NCI-H2107 (cell line): ENCODE results near the gene SPEM2.

Experiments used
- DNase-seq: peaks from one replicate; lab custom pipeline; 2025; lab: John Stamatoyannopoulos, UW

Gene SPEM2

DNA sequence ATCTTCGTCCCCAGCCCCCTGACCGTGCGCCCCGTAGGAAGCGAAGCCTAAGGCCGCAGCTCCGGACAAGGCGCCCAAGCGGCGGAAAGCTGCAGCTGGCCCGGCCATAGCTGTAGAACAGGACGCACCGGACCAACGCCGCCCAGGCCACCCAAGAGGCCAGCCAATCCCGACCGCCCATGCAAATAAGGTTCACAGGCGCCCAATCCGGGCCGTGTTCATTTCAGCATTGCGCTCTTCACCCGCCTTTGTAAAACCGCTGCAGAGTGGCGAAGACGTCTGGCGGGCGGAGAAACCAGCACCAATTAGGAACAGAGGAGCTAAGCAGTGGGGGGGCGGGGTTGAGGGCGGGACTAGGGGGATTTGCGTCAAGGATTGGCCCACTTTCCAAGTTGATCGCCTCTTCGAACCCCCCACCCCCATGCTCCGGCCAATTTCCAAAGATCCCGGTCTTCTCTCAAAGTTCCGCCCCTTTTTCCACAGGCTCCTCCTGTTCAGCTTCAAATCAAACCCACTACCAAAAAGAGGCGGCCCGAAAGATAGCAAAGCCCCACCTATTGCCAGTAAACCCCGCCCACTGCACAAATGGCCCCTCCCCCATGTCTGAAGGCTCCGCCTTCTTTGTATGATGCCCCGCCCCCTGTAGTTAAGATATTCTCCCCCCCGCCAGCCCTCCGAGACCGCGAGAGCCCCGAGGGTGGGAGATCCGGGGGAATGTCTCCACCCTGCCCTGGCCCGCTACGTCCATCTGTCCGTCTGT is 21.3 kb upstream of the SPEM2 start, which contains the start of gene TMEM256:
TMEM256 (minus strand) TSS at position 121 of the 760 bp plus-strand sequence; CDS start at position 108, 13 bp downstream.
- DNase-seq, result peak; percentile 90

GRCh38 chr17:7404737-7405349 is 20.6 kb upstream of the SPEM2 start:
- no peak for DNase-seq

- no peak for DNase-seq
Observed at GRCh38 chr17:7405350-7406234, 19.8 kb upstream of the SPEM2 start.

DNA sequence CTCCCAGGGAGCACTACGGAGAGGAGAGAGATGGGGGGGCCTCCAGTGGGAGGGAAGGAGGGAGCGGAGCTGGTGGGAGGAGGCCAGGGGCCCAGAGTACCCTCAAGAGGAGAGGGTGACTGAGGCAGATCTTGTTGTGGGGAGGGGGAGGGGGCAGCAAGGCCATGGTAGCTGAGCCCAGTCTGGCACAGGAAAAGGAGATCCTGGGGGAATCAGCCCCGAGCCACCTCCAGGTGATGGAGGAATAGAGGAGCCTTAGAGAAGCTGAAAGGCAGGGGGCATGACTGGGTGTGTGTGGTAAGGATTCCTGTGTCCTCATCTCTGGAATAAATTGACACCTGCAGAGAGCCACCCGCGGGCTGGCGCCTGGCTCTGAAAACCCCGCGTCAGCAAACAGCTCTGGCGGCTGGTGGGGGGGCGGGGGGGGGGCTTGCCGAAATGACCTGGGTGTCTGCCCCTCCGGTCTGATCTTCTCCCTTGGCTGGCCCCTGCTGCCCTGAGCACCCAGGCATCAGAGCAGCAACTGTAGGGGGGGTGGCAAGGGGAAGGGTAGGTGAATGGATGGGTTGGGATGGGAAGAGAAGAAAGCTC is 19.1 kb upstream of the SPEM2 start:
- peak; percentile 9 for DNase-seq

DNA sequence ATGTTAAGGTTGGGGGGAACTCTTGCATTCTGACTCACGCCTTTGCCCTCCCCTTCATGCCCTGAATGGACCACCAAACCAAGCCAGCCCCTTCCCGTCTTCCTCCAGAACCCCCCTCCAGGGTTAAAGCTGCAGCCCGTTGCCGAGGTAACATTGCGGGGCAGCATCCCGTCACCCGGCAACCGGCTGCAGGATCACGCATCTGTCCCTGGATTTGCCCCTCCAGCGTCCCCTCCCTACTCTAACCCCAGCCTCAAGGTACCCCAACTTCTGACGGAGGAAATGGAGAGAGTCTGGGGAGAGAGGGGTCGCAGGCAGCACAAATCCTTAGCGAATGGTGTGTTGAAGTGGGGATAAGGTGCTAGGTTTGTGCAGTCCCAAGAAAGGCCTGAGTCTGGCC is 18.3 kb upstream of the SPEM2 start:
- no peak for DNase-seq

DNA sequence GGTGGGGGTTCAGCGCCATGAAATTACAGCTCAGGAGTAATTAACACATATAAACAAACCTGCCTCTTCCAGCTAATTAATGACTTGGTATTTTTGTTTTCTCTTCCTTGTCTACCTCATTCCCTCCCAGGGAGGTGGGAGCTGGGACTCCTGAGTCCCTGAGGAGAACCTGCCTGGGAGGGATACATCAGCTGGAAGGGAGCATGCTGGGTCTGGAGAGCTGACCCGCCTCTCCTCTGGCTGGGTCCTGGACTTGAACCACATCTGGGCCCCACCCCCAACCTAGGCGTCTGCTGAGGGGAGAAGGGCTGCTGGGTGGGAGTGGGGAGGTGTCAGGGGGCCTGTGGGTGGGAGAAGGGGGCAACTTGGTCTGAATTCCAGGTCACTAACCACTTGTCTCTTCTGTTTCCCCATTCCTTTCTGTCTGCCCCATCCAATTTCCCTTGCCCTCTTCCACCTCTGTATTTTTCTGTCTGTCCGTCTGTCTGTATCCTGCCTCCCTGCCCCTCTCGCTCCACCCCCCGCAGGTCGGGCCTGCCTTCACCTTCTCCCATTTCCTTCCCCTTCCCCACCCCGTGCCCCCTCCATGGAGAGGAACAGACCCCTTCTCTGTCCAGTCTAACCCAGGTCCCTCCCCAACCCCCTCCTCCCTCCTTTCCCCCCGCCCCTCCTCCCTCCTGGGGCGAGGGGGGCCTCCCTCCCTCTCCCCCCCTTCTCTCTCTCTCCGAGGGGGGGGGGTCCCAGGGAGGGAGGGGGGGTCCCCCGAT is 17.7 kb upstream of the SPEM2 start, which contains the start of gene NLGN2:
NLGN2 (plus strand) TSS at position 361 of the 767 bp plus-strand sequence. CDS start 411 bp downstream, outside the sequence.
- no peak for DNase-seq

GRCh38 chr17:7408252-7408727 is 17.1 kb upstream of the SPEM2 start:
- no peak for DNase-seq

DNA sequence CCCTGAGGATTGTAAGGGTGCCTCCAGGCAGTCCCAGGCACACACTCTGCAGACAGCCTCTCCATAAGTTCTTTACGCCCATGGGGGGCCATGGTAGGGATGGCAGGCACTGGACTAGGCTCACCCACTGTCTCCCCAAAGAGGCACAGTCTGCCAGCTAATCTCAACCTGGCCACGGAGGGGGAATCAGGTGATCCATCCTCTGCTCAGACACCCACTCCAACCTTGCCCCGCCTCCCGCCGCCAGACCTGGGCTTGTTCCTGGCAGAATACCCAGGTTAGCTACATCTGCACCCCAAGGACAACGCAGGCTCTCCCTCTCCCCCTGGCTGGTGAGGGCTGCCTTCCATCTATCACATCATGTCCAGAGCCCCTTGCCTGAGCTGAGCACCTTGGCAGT is 16.6 kb upstream of the SPEM2 start:
- DNase-seq, result no peak

GRCh38 chr17:7409716-7410115 is 15.7 kb upstream of the SPEM2 start:
- no peak for DNase-seq

DNA sequence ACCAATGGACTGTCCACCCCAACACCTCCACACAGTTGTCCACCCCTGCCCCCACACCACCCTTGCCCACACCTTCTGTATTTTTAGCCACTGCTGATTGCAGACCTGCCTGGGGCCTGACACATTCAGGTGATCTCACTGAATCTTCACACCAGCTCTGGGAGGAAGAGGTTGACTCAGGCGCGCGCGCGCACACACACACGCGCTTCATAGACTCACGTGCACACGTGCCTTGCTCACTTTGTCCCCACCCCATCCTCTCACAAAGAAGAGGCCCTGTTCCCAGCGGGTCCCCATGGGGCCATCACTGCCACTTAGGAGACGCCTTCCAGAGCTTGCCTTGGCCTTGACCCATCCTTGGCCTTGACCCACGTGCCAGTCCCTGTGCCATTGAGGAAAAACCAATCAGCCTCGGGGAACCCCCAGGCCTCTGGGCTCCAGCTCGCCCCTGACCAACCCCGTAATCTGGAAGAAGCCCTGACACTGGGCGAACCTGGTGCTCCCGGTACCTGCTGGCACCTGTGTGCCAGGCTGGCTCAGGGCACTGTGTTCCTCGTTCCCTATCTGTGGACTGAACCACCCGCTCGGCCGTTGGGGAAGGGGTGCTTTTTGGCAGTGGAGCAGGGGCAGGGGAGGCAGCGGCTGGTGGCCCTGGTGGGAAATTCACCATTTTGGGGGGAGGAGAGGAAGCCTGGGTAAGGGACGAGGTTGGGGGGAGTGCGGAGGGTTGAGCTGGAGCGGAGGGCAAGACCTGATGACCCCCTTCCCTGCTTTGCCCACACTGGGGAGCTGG is 14.6 kb upstream of the SPEM2 start:
- no peak for DNase-seq

DNA sequence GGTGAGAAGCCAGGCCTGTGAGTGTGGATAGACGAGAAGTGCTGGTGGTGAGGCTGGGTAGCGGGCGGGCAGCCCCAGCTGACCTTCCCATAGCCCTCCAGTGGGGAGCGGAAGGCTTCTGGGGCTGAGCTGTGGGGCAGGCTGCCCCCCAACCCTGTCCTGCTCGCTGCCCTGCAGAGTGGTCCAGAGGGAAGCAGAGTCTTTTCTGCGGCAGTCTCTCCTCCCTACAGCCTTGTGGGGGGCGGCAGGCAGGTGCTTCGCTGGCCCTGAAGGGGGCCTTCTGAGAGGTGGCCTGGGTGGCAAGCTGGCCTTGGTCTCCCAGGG is 14.0 kb upstream of the SPEM2 start:
- DNase-seq, result no peak

DNA sequence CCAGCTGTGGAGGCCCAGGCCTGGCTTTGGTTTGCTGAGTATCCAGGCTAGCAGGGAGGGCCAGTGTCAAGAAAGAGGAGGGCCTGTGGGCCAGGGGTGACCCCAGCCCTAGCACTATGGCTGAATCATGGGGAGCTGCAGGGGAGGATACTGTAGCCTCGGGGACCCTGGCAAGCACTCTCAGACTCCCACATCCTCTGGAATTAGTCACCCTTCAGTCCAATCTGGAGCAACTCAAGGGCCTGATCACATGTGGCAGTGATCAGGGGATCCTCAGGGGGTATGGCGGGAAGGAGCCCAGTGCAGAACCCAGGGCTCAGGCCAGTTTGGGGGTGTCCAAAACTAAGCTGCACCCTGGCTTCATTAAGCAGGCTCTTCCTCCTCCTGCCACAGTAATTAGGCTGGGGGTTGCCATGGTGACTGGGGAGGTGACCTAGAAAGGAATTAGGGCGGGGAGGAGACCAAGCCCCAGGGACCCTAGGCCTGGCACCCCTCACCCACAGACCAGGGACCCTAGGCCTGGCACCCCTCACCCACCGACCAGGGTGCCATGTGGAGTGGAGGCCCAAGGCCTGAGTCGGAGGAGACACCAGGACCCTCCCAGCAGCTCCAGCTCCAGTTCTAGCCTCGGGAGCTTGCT is 11.9 kb upstream of the SPEM2 start:
- no peak for DNase-seq

DNA sequence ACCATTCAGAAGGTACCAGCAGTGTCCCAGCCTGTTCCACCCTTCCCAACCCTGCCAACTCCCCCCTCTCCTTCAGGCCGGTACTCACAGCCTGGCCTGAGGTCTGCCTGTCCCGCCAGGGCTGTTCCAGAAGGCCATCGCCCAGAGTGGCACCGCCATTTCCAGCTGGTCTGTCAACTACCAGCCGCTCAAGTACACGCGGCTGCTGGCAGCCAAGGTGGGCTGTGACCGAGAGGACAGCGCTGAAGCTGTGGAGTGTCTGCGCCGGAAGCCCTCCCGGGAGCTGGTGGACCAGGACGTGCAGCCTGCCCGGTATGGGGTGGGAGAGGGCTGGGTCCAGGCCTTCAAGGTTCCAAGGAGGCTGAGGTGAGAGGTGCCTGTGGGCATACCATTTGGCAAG is 10.6 kb upstream of the SPEM2 start:
- DNase-seq, result no peak

DNA sequence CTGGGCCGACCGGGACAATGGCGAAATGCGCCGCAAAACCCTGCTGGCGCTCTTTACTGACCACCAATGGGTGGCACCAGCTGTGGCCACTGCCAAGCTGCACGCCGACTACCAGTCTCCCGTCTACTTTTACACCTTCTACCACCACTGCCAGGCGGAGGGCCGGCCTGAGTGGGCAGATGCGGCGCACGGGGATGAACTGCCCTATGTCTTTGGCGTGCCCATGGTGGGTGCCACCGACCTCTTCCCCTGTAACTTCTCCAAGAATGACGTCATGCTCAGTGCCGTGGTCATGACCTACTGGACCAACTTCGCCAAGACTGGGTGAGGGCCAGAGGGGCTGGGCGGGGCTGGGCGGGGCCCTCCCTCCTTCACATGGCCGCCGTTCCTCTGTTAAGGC is 9.6 kb upstream of the SPEM2 start:
- DNase-seq, result no peak

GRCh38 chr17:7416323-7416722 is 9.1 kb upstream of the SPEM2 start:
- DNase-seq, result no peak

DNA sequence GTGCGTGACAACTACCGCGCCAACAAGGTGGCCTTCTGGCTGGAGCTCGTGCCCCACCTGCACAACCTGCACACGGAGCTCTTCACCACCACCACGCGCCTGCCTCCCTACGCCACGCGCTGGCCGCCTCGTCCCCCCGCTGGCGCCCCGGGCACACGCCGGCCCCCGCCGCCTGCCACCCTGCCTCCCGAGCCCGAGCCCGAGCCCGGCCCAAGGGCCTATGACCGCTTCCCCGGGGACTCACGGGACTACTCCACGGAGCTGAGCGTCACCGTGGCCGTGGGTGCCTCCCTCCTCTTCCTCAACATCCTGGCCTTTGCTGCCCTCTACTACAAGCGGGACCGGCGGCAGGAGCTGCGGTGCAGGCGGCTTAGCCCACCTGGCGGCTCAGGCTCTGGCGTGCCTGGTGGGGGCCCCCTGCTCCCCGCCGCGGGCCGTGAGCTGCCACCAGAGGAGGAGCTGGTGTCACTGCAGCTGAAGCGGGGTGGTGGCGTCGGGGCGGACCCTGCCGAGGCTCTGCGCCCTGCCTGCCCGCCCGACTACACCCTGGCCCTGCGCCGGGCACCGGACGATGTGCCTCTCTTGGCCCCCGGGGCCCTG is 8.3 kb upstream of the SPEM2 start:
- no peak for DNase-seq

DNA sequence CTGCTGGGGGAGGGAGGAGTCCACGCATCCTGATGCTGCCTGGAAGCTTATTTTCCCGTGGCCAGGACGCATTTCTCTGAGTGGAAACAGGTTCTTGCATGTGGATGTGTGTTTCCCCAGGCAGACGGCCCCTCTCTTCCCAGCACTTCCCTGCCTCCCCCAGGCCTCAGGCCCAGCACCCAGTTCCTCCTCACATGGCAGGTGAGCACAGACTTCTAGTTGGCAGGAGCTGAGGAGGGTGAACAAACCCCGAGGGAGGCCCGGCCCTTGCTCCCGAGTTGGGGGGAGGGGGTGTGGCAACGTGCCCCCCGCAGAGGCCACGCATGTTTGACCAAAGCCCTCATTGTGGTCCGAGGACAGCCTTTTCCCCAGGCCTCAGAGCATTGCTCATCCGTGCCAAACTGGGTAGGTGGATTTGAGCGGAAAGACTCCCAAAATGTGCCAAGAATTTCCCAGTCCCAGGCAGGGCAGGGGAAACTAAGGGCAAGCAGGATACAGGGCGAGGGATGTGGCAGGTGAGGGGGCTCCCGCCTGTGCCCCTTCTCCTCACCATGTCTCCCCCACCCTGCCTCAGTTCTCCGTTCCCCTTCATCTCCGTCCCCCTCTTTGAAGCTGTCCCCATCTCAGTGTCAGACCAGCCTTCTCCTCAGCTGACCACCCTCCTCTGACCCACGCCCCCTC is 6.8 kb upstream of the SPEM2 start:
- DNase-seq, result no peak

- no peak for DNase-seq
Observed at GRCh38 chr17:7419819-7420610, 5.4 kb upstream of the SPEM2 start, which contains the start of gene SPEM1. Gene SPEM1 (plus strand): TSS chr17:7420324. CDS start chr17:7420385, 61 bp downstream.
